COR-L47 (cell line): ENCODE data around the gene SLAMF8.
A peak's percentile ranks its signal among the peaks of the same experiment; 100 is the strongest.

Source experiments
- DNase-seq: peaks from one replicate; lab custom pipeline; 2025; lab: John Stamatoyannopoulos, UW

The SLAMF8 gene

GRCh38 chr1:159873530-159874143 is 47.0 kb downstream of the SLAMF8 start:
- no peak for DNase-seq

GRCh38 chr1:159877695-159878444 is 51.2 kb downstream of the SLAMF8 start:
- peak; percentile 33 for DNase-seq

- DNase-seq = no peak
These were observed 52.5 kb downstream of the SLAMF8 start for GRCh38 chr1:159879136-159879535.

DNA sequence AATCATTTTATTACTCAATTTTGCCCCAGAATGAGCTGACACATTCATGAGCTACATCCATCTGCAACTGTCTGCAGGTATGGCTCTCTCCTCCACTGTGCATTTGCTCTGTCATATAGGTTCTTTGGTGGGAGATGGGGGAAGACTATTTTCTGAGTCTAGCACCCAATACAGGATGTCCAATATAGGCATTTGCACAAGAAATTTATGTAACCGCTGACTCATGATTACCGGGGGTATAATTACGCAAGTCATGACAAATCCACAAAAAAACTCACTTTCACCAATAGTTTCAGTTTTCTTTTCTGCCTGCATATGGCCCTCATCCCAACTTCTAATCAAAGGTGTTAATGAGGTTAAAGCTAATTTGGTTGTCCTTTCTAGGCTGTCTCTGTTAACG is 53.3 kb downstream of the SLAMF8 start:
- no peak for DNase-seq

DNA sequence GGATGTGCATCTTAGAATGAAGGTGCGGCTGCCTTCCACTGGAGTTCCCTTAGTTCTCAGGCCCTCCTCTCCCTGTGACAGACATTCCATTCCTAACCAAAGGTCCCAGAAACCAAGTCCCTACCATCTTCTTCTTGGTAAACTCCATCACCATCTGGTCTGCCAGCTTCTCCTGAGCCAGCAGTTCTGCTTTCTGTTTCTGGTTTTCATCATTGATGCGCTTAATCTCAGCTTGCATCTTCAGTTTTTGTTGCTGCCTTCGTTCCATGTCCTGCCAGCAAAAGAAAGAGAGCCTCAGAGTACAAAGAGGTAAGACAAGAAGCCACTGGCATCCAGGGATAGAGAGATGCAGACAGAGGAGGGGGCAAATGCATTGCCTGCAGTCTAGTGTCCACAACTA is 53.8 kb downstream of the SLAMF8 start:
- DNase-seq = no peak

- DNase-seq = peak; percentile 95
These were observed 55.2 kb downstream of the SLAMF8 start for GRCh38 chr1:159881622-159882526.

GRCh38 chr1:159882527-159882862 is 55.8 kb downstream of the SLAMF8 start:
- DNase-seq = no peak

- no peak for DNase-seq
These were observed 56.5 kb downstream of the SLAMF8 start for GRCh38 chr1:159883134-159883533.

DNA sequence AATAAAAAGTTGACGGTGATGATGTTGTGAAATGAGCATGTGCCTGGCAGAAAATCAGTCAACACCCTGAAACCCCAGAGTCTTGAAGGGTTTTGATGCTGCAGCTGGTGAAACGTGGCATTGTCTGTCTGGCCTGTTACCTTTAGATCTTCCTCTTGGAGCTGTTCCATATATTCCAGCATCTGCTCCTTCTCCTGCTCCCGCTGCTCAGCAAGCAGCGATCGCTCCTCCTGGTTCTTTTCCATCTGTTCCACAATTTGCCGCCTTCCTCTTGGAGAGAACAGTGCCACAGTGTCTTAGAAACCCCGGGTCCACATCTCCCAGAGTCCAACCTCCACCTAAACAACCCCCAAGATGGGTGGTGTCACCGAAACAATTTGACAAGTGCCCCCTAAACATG is 57.6 kb downstream of the SLAMF8 start:
- no peak for DNase-seq
